ENCODE measurements around the gene EFNA1.
"Not testable (repeated sequence)": the region's sequence is repeated elsewhere in the genome, so short reads cannot be mapped to it uniquely, and the experiment has no call there.

The EFNA1 gene

GRCh38 chr1:155117610-155118009 is 10.1 kb upstream of the EFNA1 start:
- H3F3A ChIP-seq (ENCODE audit: insufficient read depth, low read length) = no peaks in the 10 kb centered on the region
- no peaks in the 10 kb centered on the region for H3K36me3 ChIP-seq (ENCODE audit: insufficient read depth, low read length)
- no peak overlapping the region for H3K9ac ChIP-seq (ENCODE audit: low read length)
- no peaks in the 10 kb centered on the region for H3K79me2 ChIP-seq (ENCODE audit: insufficient read depth, low read length)
- no peaks in the 10 kb centered on the region for H3K9me3 ChIP-seq (ENCODE audit: low read length)
- H3K4me1 ChIP-seq (ENCODE audit: insufficient read depth, low read length, severe bottlenecking) = no peaks in the 10 kb centered on the region
- no peak overlapping the region for H3K4me2 ChIP-seq (ENCODE audit: low read length)
- H3K9me2 ChIP-seq (ENCODE audit: low read depth, low read length) = no peaks in the 10 kb centered on the region
- TF ChIP-seq CTCF (IDR thresholded peaks at IDR 0.05; ENCODE audit: low read length) = no peak
- no peak for TF ChIP-seq EZH2 (IDR thresholded peaks at IDR 0.05; ENCODE audit: borderline replicate concordance, low read length)
- no peaks in the 10 kb centered on the region for H4K20me1 ChIP-seq (ENCODE audit: insufficient read depth, low read length)
- no peak overlapping the region for H2AFZ ChIP-seq (ENCODE audit: low read length)
- no peak overlapping the region for H3K4me3 ChIP-seq (ENCODE audit: low read depth, low read length, poor library complexity, severe bottlenecking)
- H3K27ac ChIP-seq (ENCODE audit: low read depth, low read length, poor library complexity, severe bottlenecking) = no peak overlapping the region
- peaks cover 6% of the 10 kb centered on the region; the same call in 1 of the 2 replicates for H3K27me3 ChIP-seq (ENCODE audit: insufficient read depth, low read length)

DNA sequence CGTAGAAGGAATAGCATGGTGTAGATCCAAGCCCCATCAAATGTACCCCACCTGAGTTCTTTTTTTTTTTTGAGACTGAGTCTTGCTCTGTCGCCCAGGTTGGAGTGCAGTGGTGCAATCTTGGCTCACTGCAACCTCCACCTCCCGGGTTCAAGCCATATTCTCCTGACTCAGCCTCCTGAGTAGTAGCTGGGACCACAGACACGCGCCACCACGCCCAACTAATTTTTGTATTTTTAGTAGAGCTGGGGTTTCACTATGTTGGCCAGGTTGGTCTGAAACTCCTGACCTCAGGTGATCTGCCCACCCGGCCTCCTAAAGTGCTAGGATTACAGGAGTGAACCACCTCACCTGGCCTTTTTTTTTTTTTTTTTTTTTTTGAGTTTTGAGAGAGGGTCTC is 9.6 kb upstream of the EFNA1 start:
- H3K4me3 ChIP-seq (ENCODE audit: low read depth, low read length, poor library complexity, severe bottlenecking); H3K27ac ChIP-seq (ENCODE audit: low read depth, low read length, poor library complexity, severe bottlenecking); H3K4me1 ChIP-seq (ENCODE audit: insufficient read depth, low read length, severe bottlenecking); H3F3A ChIP-seq (ENCODE audit: insufficient read depth, low read length); H3K9ac ChIP-seq (ENCODE audit: low read length); H3K27me3 ChIP-seq (ENCODE audit: insufficient read depth, low read length); H3K4me2 ChIP-seq (ENCODE audit: low read length); H2AFZ ChIP-seq (ENCODE audit: low read length); H3K9me2 ChIP-seq (ENCODE audit: low read depth, low read length); H3K36me3 ChIP-seq (ENCODE audit: insufficient read depth, low read length); H3K79me2 ChIP-seq (ENCODE audit: insufficient read depth, low read length); H3K9me3 ChIP-seq (ENCODE audit: low read length); H4K20me1 ChIP-seq (ENCODE audit: insufficient read depth, low read length): not testable (repeated sequence)

- Histone ChIP-seq H4K20me1 (ENCODE audit: insufficient read depth, low read length) (no peaks in the 10 kb centered on the region), H3K9me3 (ENCODE audit: low read length) (no peaks in the 10 kb centered on the region), H3K4me1 (ENCODE audit: insufficient read depth, low read length, severe bottlenecking) (no peaks in the 10 kb centered on the region), H3K9ac (ENCODE audit: low read length) (no peak overlapping the region), H3F3A (ENCODE audit: insufficient read depth, low read length) (no peaks in the 10 kb centered on the region), H3K79me2 (ENCODE audit: insufficient read depth, low read length) (no peaks in the 10 kb centered on the region), H3K4me2 (ENCODE audit: low read length) (no peak overlapping the region), H3K27me3 (ENCODE audit: insufficient read depth, low read length) (peaks cover 6% of the 10 kb centered on the region; the same call in 1 of the 2 replicates), H3K4me3 (ENCODE audit: low read depth, low read length, poor library complexity, severe bottlenecking) (no peak overlapping the region), H3K36me3 (ENCODE audit: insufficient read depth, low read length) (no peaks in the 10 kb centered on the region), H2AFZ (ENCODE audit: low read length) (no peak overlapping the region), H3K27ac (ENCODE audit: low read depth, low read length, poor library complexity, severe bottlenecking) (no peak overlapping the region), H3K9me2 (ENCODE audit: low read depth, low read length) (no peaks in the 10 kb centered on the region)
- TF ChIP-seq EZH2 (IDR thresholded peaks at IDR 0.05; ENCODE audit: borderline replicate concordance, low read length) = no peak
- TF ChIP-seq CTCF (IDR thresholded peaks at IDR 0.05; ENCODE audit: low read length) = no peak
Measured at GRCh38 chr1:155120253-155120652, 7.4 kb upstream of the EFNA1 start.

GRCh38 chr1:155121249-155121648 is 6.4 kb upstream of the EFNA1 start:
- Histone ChIP-seq H3K9me2 (ENCODE audit: low read depth, low read length) (no peaks in the 10 kb centered on the region), H4K20me1 (ENCODE audit: insufficient read depth, low read length) (no peaks in the 10 kb centered on the region), H3K9ac (ENCODE audit: low read length) (no peak overlapping the region), H3K79me2 (ENCODE audit: insufficient read depth, low read length) (no peaks in the 10 kb centered on the region), H3K4me1 (ENCODE audit: insufficient read depth, low read length, severe bottlenecking) (no peaks in the 10 kb centered on the region), H3K27me3 (ENCODE audit: insufficient read depth, low read length) (peaks cover 13% of the 10 kb centered on the region; the same call in 1 of the 2 replicates), H3K4me3 (ENCODE audit: low read depth, low read length, poor library complexity, severe bottlenecking) (no peak overlapping the region), H3K36me3 (ENCODE audit: insufficient read depth, low read length) (no peaks in the 10 kb centered on the region), H3K9me3 (ENCODE audit: low read length) (no peaks in the 10 kb centered on the region), H2AFZ (ENCODE audit: low read length) (no peak overlapping the region), H3F3A (ENCODE audit: insufficient read depth, low read length) (no peaks in the 10 kb centered on the region), H3K4me2 (ENCODE audit: low read length) (no peak overlapping the region), H3K27ac (ENCODE audit: low read depth, low read length, poor library complexity, severe bottlenecking) (no peak overlapping the region)
- TF ChIP-seq CTCF (IDR thresholded peaks at IDR 0.05; ENCODE audit: low read length) (no peak), EZH2 (IDR thresholded peaks at IDR 0.05; ENCODE audit: borderline replicate concordance, low read length) (no peak)
